Activated naive CD4-positive, alpha-beta T cell treated with anti-CD3 and anti-CD28 coated beads, Interleukin-2, amount 10 ng/mL, durations not matched to agents 7 days and 5 days (primary cell): ENCODE measurements around the gene ZDHHC20.

Source experiments
- CTCF ChIA-PET: fragments of 350-600 bp; sonication (Branson Sonifier 250); formaldehyde crosslinking; loops from one replicate; lab custom pipeline; 2021; ENCODE audit warnings: antibody characterized with exemption; lab: Charles Lee
- DNase-seq: peaks from one replicate; pipeline ENCODE4 v3.0.0-alpha.2; 2020
- H3K27ac Mint-ChIP-seq: one replicate; pipeline ENCODE4 v1.8.0; 2021; ENCODE audit warnings: mild to moderate bottlenecking, moderate library complexity, mixed read lengths
- H3K27me3 Mint-ChIP-seq: one replicate; pipeline ENCODE4 v1.8.0; 2021; ENCODE audit warnings: mild to moderate bottlenecking, mixed read lengths
- H3K36me3 Mint-ChIP-seq: one replicate; pipeline ENCODE4 v1.8.0; 2021; ENCODE audit warnings: mixed read lengths
- H3K4me1 Mint-ChIP-seq: one replicate; pipeline ENCODE4 v1.8.0; 2021; ENCODE audit warnings: mixed read lengths
- H3K4me3 Mint-ChIP-seq: one replicate; pipeline ENCODE4 v1.8.0; 2021; ENCODE audit warnings: mild to moderate bottlenecking, moderate library complexity, mixed read lengths
- H3K9me3 Mint-ChIP-seq: one replicate; pipeline ENCODE4 v1.8.0; 2021; ENCODE audit warnings: mixed read lengths

ZDHHC20 gene, protein sequence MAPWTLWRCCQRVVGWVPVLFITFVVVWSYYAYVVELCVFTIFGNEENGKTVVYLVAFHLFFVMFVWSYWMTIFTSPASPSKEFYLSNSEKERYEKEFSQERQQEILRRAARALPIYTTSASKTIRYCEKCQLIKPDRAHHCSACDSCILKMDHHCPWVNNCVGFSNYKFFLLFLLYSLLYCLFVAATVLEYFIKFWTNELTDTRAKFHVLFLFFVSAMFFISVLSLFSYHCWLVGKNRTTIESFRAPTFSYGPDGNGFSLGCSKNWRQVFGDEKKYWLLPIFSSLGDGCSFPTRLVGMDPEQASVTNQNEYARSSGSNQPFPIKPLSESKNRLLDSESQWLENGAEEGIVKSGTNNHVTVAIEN

DNA sequence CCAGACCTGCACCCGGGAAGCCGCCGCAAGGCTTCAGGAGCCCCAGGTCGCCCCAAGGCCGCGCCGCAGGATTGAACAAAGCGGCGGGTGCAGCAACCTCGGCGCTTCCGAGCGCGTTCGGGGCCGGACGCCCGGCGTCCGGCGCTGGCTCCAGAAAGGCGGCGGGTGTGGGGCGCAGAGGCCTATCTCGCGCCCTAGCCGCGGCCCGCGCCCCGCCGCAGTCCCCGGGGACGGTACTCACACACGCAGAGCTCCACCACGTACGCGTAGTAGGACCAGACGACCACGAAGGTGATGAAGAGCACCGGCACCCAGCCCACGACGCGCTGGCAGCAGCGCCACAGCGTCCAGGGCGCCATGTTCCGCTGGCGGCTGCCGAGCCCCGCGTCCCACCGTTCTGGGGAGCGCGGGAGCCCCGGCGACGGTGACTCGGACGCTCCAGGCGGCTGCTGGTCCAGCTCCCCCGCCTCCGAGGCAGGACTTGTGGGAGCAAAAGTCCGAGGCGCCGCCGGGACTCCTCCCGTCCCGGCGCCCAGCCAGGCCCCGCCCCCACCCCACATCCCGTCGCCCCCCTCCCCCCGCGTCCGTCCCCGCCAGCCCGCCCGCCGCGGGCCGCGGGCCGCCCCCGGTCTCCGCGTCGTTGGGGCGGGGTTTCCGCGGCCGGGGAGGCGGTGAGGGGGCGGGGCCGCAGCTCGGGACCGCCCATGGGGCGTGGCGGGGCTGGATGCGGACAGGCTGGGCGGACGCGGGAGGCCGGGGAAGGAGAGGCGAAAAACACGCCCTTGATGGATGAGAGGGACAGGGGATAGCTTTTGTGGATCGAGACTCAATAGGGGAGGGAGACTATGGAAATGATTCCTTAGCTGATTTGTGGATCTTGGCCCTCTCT lies at the start of gene ZDHHC20:
TSS of gene ZDHHC20 (minus strand) at position 491 of the 889 bp plus-strand sequence. CDS start at position 359, 132 bp downstream.
- peaks cover 26% of the 10 kb centered on the region for H3K36me3 Mint-ChIP-seq
- peaks cover 4% of the 10 kb centered on the region for H3K27me3 Mint-ChIP-seq
- H3K9me3 Mint-ChIP-seq = peaks cover 5% of the 10 kb centered on the region
- CTCF ChIA-PET = interaction anchor here (3.0 to 4.2 kb wide), 2 partner anchors 18 to 162 kb away, joined by 18 to 20 read pairs; no protein-coding TSS in a partner anchor
- peaks cover 45% of the 10 kb centered on the region for H3K4me1 Mint-ChIP-seq
- peak within 1 kb of the TSS; percentile 93 for H3K27ac Mint-ChIP-seq
- H3K4me3 Mint-ChIP-seq = peak within 1 kb of the TSS; percentile 94
- DNase-seq = peak; percentile 90

DNA sequence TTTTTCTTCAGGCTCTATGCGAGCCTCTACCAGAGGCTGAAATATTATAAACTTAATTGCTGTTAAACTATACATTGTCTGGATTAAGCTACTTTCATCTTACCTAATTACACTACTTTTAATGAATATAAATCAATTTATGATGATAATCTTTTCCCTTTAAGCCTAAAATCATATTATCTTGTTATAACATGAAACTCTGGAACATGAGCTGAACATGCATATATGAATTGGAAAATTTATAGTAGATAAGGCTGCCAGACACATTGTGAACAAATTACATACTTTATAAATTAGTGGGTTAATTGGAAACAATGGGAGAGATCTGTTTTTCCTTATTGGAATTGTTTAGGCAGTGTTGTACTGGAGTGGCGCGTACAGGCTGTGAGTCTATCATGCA lies 45.3 kb upstream of the ZDHHC20 start:
- H3K27me3 Mint-ChIP-seq = no peaks in the 10 kb centered on the region
- no peaks in the 10 kb centered on the region for H3K9me3 Mint-ChIP-seq
- H3K36me3 Mint-ChIP-seq = peaks cover 18% of the 10 kb centered on the region
- H3K27ac Mint-ChIP-seq = no peak overlapping the region
- no peak for DNase-seq
- CTCF ChIA-PET = no interaction called here
- H3K4me3 Mint-ChIP-seq = no peak overlapping the region
- H3K4me1 Mint-ChIP-seq = no peaks in the 10 kb centered on the region

- no peak overlapping the region for H3K4me3 Mint-ChIP-seq
- H3K27ac Mint-ChIP-seq = no peak overlapping the region
- no peaks in the 10 kb centered on the region for H3K9me3 Mint-ChIP-seq
- no peaks in the 10 kb centered on the region for H3K27me3 Mint-ChIP-seq
- peaks cover 12% of the 10 kb centered on the region for H3K36me3 Mint-ChIP-seq
- H3K4me1 Mint-ChIP-seq = no peaks in the 10 kb centered on the region
- CTCF ChIA-PET = no interaction called here
- no peak for DNase-seq
Measured at GRCh38 chr13:21501686-21502085, 42.6 kb upstream of the ZDHHC20 start.

GRCh38 chr13:21486322-21486721 lies 27.2 kb upstream of the ZDHHC20 start:
- peaks cover 18% of the 10 kb centered on the region for H3K9me3 Mint-ChIP-seq
- CTCF ChIA-PET = no interaction called here
- H3K27me3 Mint-ChIP-seq = peaks cover 5% of the 10 kb centered on the region
- no peak overlapping the region for H3K4me3 Mint-ChIP-seq
- peaks cover 23% of the 10 kb centered on the region for H3K36me3 Mint-ChIP-seq
- DNase-seq = no peak
- no peaks in the 10 kb centered on the region for H3K4me1 Mint-ChIP-seq
- no peak overlapping the region for H3K27ac Mint-ChIP-seq

DNA sequence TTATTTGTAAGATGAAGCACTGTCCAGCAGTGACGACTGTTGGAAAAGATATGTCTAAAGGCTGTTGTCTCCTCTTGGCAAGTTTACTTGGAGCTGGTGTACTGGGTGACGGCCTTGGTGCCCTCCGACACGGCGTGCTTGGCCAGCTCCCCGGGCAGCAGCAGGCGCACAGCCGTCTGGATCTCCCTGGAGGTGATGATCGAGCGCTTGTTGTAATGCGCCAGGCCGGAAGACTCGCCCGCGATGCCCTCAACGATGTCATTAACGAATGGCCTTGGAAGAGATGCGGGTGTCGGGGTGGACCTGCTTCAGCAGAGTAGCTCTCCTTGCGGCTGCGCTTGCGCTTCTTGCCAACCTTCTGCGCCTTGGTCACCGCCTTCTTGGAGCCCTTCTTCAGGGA lies 24.6 kb upstream of the ZDHHC20 start:
- no peak for DNase-seq
- peaks cover 13% of the 10 kb centered on the region for H3K9me3 Mint-ChIP-seq
- H3K4me3 Mint-ChIP-seq = no peak overlapping the region
- no peak overlapping the region for H3K27ac Mint-ChIP-seq
- peaks cover 14% of the 10 kb centered on the region for H3K27me3 Mint-ChIP-seq
- peaks cover 6% of the 10 kb centered on the region for H3K4me1 Mint-ChIP-seq
- CTCF ChIA-PET = no interaction called here
- peaks cover 6% of the 10 kb centered on the region for H3K36me3 Mint-ChIP-seq

- no peak for DNase-seq
- H3K4me3 Mint-ChIP-seq = no peak overlapping the region
- H3K27me3 Mint-ChIP-seq = peaks cover 14% of the 10 kb centered on the region
- H3K36me3 Mint-ChIP-seq = no peaks in the 10 kb centered on the region
- CTCF ChIA-PET = interaction anchor here (0.8 to 10.1 kb wide), 3 partner anchors 16 to 301 kb away, joined by 3 to 169 read pairs (median 5); no protein-coding TSS in a partner anchor
- peaks cover 4% of the 10 kb centered on the region for H3K9me3 Mint-ChIP-seq
- H3K27ac Mint-ChIP-seq = no peak overlapping the region
- peaks cover 15% of the 10 kb centered on the region for H3K4me1 Mint-ChIP-seq
Measured at GRCh38 chr13:21481359-21481758, 22.3 kb upstream of the ZDHHC20 start.

DNA sequence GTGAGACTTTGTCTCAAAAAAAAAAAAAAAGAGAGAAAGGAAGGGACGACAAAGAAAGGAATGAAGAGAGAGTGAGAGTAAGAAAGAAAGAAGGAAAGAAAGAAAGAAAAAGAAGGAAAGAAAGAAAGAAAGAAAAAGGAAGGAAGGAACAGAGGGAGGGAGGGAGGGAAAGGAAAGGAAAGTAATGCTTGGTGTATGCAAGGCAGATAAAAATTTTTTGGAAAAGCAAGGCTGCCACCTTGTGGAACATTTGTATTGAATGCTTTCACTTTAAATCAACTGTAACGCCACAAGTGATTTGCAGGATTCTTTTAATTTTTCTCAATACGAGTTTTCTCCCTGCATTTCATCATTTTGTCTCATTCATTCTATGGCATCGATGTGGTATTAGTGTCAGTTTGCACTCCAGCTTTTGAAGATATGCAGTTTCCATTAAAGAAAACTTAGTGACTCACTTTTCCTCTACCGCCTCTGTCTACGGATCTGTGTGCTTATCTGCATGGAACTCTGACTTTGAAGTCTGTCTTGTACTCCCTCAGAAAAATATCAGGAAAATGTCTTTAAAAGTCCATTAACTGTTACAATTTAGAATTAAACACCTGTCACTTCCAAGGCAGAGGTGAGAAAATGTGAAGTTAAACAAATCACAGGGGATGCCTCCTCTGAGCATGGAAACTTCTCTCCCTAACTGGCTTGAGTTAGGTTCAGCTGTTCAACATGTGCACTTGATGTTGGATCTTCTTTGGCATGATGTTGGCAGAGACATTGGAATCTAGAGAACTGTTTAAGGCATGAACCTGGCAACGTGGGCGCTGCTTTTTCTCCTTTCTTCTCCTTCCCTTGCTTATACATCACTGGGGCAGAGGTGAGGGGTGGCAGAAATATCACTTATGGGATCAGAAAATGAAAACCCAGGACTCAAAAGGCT lies 20.0 kb upstream of the ZDHHC20 start:
- Mint-ChIP-seq H3K4me3 (no peak overlapping the region), H3K27me3 (peaks cover 14% of the 10 kb centered on the region), H3K4me1 (peaks cover 15% of the 10 kb centered on the region), H3K27ac (no peak overlapping the region), H3K36me3 (no peaks in the 10 kb centered on the region), H3K9me3 (no peaks in the 10 kb centered on the region)
- CTCF ChIA-PET = interaction anchor here (0.7 to 10.1 kb wide), 12 partner anchors 12 to 551 kb away, joined by 3 to 169 read pairs (median 4); partner anchors contain the start of gene ZDHHC20
- DNase-seq = peak; percentile 68

DNA sequence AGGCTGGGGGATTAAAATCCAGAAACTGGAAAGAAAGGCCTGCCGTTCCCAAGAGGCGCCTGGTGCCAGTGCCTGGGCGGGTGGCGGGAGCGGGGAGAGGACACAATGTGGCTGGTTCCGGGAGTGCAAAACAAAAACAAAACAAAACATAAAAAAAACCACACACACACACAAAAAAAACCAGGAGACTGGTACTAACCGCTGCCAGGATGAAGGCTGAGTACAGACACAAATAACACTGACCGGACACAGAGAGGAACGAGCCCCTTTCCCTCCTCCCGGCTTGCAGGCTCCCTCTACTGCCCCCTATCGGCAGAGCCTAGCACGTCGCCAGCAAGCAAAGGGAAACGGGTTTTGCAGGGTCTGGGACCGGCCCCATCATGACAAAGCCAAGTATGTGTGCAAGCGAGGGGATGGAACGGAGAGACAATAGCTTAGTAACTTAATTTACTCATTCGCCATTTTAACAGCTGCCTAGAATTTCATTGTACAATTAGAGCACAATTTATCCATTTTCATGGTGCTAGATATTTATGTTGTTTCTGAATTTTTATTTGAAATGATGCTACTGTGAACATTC lies 17.9 kb upstream of the ZDHHC20 start:
- no peak overlapping the region for H3K27ac Mint-ChIP-seq
- peaks cover 9% of the 10 kb centered on the region for H3K27me3 Mint-ChIP-seq
- CTCF ChIA-PET = interaction anchor here (0.7 to 10.1 kb wide), 23 partner anchors 10 to 537 kb away, joined by 3 to 169 read pairs (median 4); partner anchors contain the start of genes MRPL57, SKA3 and ZDHHC20
- DNase-seq = peak; percentile 86
- H3K4me3 Mint-ChIP-seq = peak overlapping the region; percentile 65
- H3K4me1 Mint-ChIP-seq = peaks cover 15% of the 10 kb centered on the region
- no peaks in the 10 kb centered on the region for H3K9me3 Mint-ChIP-seq
- no peaks in the 10 kb centered on the region for H3K36me3 Mint-ChIP-seq

- H3K4me1 Mint-ChIP-seq = peaks cover 15% of the 10 kb centered on the region
- peaks cover 6% of the 10 kb centered on the region for H3K27me3 Mint-ChIP-seq
- no peaks in the 10 kb centered on the region for H3K36me3 Mint-ChIP-seq
- H3K9me3 Mint-ChIP-seq = peaks cover 3% of the 10 kb centered on the region
- DNase-seq = no peak
- CTCF ChIA-PET = interaction anchor here (10.1 kb wide), 1 partner anchor 179 kb away, joined by 169 read pairs; no protein-coding TSS in a partner anchor
- no peak overlapping the region for H3K4me3 Mint-ChIP-seq
- no peak overlapping the region for H3K27ac Mint-ChIP-seq
Measured at GRCh38 chr13:21475115-21475514, 16.0 kb upstream of the ZDHHC20 start.

- Mint-ChIP-seq H3K27ac (no peak overlapping the region), H3K4me1 (no peaks in the 10 kb centered on the region), H3K27me3 (peaks cover 12% of the 10 kb centered on the region), H3K9me3 (peaks cover 5% of the 10 kb centered on the region), H3K4me3 (no peak overlapping the region), H3K36me3 (no peaks in the 10 kb centered on the region)
- DNase-seq = no peak
- CTCF ChIA-PET = interaction anchor here (2.2 kb wide), 1 partner anchor 173 kb away, joined by 7 read pairs; no protein-coding TSS in a partner anchor
Measured at GRCh38 chr13:21470785-21471184, 11.7 kb upstream of the ZDHHC20 start.

- Mint-ChIP-seq H3K4me1 (no peaks in the 10 kb centered on the region), H3K27ac (no peak overlapping the region), H3K36me3 (no peaks in the 10 kb centered on the region), H3K4me3 (no peak overlapping the region), H3K9me3 (peaks cover 5% of the 10 kb centered on the region), H3K27me3 (peaks cover 16% of the 10 kb centered on the region)
- CTCF ChIA-PET = interaction anchor here (3.6 kb wide), 1 partner anchor 11 kb away, joined by 21 read pairs; no protein-coding TSS in a partner anchor
- no peak for DNase-seq
Measured at GRCh38 chr13:21466527-21466926, 7.4 kb upstream of the ZDHHC20 start.

DNA sequence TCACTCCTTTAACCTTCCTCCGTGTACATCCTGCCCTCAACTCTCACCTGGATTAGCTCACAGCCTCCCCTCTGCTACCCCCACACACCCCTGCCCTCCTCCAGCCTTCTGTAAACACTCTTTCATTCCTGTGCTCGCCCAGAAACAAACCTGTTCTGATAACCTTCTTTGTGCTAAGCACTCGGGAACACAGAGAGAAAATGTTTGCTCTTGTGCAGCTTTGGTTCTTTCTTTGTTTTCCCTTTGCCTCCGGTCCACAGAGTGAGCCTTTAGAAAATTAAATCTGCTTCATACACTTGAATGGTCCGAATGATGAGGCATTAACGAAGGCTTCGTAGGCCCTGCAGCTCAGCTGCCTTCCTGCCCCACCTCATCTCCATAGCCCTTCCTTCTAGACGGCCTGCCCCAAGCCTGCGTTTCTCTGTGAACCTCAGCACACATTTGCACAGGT lies 6.6 kb upstream of the ZDHHC20 start:
- Mint-ChIP-seq H3K27me3 (peaks cover 16% of the 10 kb centered on the region), H3K36me3 (no peaks in the 10 kb centered on the region), H3K4me1 (no peaks in the 10 kb centered on the region), H3K9me3 (peaks cover 3% of the 10 kb centered on the region), H3K27ac (no peak overlapping the region), H3K4me3 (no peak overlapping the region)
- CTCF ChIA-PET = interaction anchor here (3.6 kb wide), 1 partner anchor 11 kb away, joined by 21 read pairs; no protein-coding TSS in a partner anchor
- no peak for DNase-seq

DNA sequence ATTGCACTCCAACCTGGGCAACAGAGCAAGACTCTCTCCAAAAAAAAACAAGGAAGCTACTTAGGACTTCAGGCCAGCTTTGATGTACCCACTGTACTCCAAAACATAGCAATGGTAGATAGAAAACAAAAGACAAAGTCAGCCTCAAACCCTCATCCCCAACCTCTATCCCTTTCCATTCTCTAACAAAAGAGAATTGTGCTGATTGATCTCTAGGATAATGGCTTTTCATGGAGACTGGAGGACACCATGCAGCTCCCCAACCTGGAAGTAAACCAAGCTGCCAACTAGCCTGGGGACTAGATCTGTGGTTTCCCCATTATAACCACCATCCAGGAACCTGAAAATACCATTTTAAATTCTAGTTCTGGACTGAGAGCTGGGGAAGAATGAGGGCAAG lies 4.3 kb upstream of the ZDHHC20 start:
- peaks cover 12% of the 10 kb centered on the region for H3K4me1 Mint-ChIP-seq
- CTCF ChIA-PET = no interaction called here
- H3K27me3 Mint-ChIP-seq = peaks cover 14% of the 10 kb centered on the region
- H3K27ac Mint-ChIP-seq = no peak overlapping the region
- peaks cover 1% of the 10 kb centered on the region for H3K9me3 Mint-ChIP-seq
- H3K4me3 Mint-ChIP-seq = no peak overlapping the region
- H3K36me3 Mint-ChIP-seq = peaks cover 3% of the 10 kb centered on the region
- no peak for DNase-seq
